K562 treated with DMSO at 1 percent for 48 hours (cell line): ENCODE measurements around the gene CHD5. TPM values are rescaled to one million over a fixed set of nuclear protein-coding genes. Genes with fewer than 3 reads are reported as not detected.

Experiments
- total RNA-seq: library from RNA; unstranded; fragments of 300-600 nt; gene quantifications from 2 replicates; pipeline ENCODE4 v1.2.3, GENCODE V29; 2022; ENCODE audit warnings: low replicate concordance; ENCODE audit errors: extremely low read depth

The CHD5 gene
- not detected in 2 replicates for total RNA-seq

DNA sequence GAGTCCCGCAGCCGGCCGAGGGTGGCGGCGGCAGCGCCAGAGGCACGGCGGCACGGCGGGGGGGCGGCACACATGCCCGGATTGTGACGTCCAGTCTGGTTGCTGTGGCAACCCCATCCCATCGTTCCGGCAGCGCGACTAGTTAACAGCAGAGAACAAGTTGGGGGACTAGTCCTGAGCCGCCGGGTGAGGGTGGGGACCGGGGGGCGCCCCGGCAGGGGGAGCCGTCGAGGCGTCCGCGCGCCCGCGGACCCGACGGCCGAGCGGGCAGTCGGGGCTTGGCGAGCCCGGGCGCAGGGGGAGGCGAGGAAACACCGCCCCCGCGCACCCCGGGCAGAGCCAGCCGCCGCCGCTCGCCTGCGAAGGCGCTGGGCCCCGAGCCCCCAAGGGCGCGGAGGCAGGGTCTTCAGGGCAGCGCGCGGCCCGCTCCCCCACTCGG lies at the start of gene CHD5:
TSS of gene CHD5 (minus strand) at position 54 of the 439 bp plus-strand sequence. CDS start 298 bp downstream, outside the sequence.

DNA sequence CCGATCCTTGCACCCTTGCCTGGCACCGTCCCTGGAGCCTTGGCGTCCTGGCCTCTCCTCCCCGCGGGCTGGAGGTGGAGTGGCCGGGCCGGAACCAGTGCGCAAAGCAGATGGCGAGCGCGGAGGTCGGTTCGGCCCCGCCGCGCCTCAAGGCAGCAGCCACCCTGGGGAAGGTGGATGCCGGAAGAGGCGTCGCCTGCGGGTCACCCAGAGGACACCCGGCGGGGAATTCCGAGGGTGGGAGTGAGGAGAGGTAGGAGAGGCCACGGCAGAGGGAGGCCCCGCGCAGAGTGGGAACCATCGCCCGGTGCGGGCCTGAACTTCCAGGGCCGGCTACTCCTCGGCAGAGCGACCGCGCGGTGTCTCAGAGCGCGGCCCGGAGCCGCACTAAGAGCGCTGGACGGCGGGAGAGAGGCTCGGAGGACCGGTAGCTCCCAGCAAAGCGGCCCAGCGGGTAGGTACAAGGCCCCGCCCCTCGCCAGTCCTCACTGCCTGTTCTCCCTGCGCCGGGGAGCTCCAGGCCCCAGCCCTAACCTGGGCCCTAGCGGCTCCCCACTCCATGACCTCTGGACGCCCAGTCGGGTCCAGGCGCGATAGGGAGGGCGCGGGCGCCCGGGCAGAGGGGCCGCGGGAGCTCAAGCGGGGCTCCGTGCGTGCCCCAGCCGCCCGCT lies 25.9 kb upstream of the CHD5 start, which contains the start of gene RNF207:
TSS of gene RNF207 (plus strand) at position 271 of the 671 bp plus-strand sequence. CDS start 417 bp downstream, outside the sequence.

DNA sequence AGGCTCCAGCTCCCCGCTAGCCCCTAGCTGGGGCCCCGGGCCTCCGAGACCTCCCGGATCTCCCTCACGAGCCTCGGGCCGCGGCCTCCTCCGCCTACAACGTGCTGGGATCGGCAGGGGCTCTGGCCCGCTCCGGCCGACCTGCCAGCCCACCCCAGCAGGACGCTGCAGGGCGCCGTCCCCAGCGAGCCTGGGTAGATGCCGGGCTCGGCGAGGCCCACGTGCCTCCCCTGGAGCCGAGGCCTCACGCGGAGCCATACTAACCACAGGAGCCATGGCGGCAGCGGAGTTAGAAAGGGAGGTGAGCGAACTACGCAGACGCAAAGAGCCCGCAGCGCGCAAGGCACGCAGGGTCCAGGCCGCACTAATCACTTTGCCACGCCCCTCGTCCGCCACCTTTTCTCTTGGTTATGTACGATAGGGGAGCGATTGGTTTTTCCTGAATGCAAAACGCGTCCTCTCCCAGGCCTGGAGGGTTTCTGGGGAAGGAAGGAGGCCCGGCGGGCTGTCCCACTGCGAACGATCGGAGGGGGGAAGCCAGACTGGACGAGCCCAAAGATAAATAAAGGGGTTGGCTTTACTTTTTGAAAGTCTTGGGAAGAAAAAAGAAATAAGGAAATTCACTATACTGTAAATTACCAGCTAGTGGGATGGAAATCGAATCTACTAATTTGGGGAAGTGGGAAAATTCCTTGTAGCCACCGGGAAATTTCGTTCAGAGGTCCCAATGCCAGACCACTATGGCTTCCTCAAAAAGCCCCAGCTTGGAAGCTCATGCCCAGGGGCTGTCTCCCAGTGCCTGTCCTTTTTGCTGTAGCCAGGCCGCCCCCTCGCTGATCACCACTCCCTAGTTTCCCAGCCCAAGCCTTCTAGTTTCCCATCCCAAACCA lies 19.4 kb upstream of the CHD5 start, which contains the start of gene RPL22:
TSS of gene RPL22 (minus strand) at position 298 of the 890 bp plus-strand sequence. CDS start at position 276, 22 bp downstream.

Other genes with a start within 250 kb of the CHD5 start
- gene NPHP4, start 187.9 kb downstream of the CHD5 start, total RNA-seq: not detected in 2 replicates
- not detected in 2 replicates for gene KCNAB2, start 134.4 kb downstream of the CHD5 start, total RNA-seq
- gene RPL22, start 19.3 kb upstream of the CHD5 start, total RNA-seq: not detected in 2 replicates
- gene RNF207, start 25.8 kb upstream of the CHD5 start, total RNA-seq: not detected in 2 replicates
- not detected in 2 replicates for gene ICMT, start 55.6 kb upstream of the CHD5 start, total RNA-seq
- not detected in 2 replicates for gene HES3, start 63.9 kb upstream of the CHD5 start, total RNA-seq
- gene GPR153, start 80.8 kb upstream of the CHD5 start, total RNA-seq: not detected in 2 replicates
- gene ACOT7, start 213.4 kb upstream of the CHD5 start, total RNA-seq: not detected in 2 replicates
- gene HES2, start 239.6 kb upstream of the CHD5 start, total RNA-seq: not detected in 2 replicates
- not detected in 2 replicates for gene ESPN, start 244.5 kb upstream of the CHD5 start, total RNA-seq